ENCODE measurements around the gene GARS1.

Gene GARS1

DNA sequence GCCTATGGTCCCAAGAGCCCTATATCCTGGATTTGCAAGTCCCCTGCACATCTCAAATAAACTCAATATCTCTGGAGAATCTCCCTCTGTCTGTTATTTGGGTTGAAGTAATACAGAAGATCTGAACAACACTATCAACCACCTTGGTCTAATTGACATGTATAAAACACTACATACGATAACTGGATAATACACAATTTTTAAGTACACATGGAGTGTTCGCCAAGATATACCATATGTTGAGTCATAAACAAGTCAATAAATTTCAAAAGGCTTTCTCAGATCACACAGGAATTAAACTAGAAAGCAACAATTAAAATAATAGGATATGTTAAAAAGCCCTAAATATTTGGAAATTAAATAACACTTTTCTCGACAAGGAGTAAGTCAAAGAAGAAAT lies 5.6 kb upstream of the GARS1 start:
- Mint-ChIP-seq H3K27me3 (ENCODE audit: low read depth) (no peaks in the 10 kb centered on the region), H3K4me3 (no peak overlapping the region), H3K36me3 (ENCODE audit: low read depth) (peaks cover 32% of the 10 kb centered on the region), H3K4me1 (ENCODE audit: low read depth) (peaks cover 27% of the 10 kb centered on the region), H3K9me3 (peaks cover 5% of the 10 kb centered on the region), H3K27ac (no peak overlapping the region)
- no peak for DNase-seq (ENCODE audit: low spot score)

DNA sequence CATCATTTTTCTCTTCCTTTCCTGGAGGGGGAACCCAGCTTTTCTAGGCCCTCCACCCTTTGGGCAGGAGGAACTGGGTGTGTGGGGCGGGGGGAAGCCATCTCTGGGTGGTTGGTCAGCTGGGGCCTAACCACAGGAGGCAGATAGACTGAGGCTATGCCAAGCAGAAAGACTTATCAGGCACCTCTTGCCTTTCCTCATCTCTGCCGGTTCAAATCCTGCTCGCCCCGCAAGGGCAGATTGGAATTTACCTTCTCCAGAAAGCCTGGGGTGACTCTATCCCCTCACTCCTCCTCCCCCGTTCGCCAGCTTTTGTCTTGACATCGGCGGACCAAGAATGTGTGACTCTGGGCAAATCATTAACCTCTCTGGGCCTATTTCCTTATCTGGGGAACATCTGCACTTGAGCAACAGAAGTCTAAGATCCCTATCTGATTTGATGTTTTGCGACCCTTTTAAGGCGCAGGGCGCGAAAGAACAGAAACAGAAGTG lies 584 bp upstream of the GARS1 start:
- peak overlapping the region; percentile 100 for H3K4me3 Mint-ChIP-seq
- peaks cover 58% of the 10 kb centered on the region for H3K4me1 Mint-ChIP-seq (ENCODE audit: low read depth)
- peaks cover under 1% of the 10 kb centered on the region for H3K9me3 Mint-ChIP-seq
- H3K27ac Mint-ChIP-seq, result peak overlapping the region; percentile 100
- DNase-seq (ENCODE audit: low spot score), result peak; percentile 42
- peaks cover 33% of the 10 kb centered on the region for H3K36me3 Mint-ChIP-seq (ENCODE audit: low read depth)
- peaks cover 3% of the 10 kb centered on the region for H3K27me3 Mint-ChIP-seq (ENCODE audit: low read depth)

DNA sequence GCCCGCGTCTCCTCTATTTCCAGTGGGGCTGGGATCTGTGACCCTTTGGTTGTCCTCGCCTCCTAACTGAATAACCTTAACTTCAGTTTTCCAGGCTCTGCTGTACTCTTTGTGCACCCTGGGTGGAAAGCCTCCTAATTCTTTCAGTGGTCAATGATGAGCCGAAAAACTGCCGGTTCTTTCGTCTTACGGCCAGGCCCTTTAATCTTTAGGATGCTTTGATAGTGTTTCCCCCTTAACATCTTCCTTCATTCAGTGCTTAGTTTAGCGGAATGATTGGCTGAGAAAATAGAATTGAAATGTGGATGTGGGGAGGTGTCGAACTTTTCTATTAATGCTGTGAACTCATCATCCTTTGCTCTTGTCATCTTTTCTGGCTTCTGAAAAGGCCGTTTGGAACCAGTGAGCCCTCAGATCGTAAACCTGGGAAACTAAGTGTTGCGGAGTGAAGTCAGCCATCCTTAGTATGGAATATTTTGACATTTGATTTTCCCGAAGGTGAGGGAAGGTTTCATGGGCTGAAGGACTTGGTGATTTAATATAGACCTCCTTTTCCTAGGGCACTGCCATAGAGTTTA lies 847 bp downstream of the GARS1 start:
- peaks cover 3% of the 10 kb centered on the region for H3K27me3 Mint-ChIP-seq (ENCODE audit: low read depth)
- no peak for DNase-seq (ENCODE audit: low spot score)
- peak overlapping the region; percentile 100 for H3K27ac Mint-ChIP-seq
- H3K36me3 Mint-ChIP-seq (ENCODE audit: low read depth), result peaks cover 42% of the 10 kb centered on the region
- no peaks in the 10 kb centered on the region for H3K9me3 Mint-ChIP-seq
- H3K4me3 Mint-ChIP-seq, result peak overlapping the region; percentile 100
- peaks cover 59% of the 10 kb centered on the region for H3K4me1 Mint-ChIP-seq (ENCODE audit: low read depth)

DNA sequence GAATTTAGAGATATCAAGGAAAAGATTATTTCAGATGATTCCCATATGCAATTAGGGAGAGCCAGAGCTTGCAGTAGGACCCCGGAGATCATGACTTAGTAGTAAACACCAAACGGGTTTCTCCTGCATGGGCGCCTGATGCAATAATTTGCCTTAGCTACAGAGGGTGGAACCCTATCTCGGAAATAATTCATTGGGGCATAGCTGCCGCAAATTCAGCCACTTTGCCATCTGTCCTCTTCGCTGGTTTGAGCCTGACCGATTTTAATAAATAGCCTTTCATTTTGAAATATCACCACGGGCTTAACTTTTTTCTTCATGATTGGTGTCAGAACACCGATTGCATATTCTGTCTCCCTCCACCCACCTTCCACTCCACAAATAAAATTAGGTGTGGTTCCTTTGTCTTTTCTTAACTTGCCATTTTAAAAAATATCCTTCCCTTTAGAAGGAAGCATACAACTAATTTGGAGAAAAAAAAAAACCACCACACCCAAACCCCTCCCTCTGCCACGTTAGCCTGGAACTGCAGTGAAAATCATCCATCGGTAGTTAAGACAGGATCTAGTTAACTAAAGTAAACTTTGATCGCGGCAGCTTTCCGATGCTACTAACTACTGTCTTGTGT lies 1.4 kb downstream of the GARS1 start:
- H3K36me3 Mint-ChIP-seq (ENCODE audit: low read depth), result peaks cover 47% of the 10 kb centered on the region
- peak overlapping the region; percentile 100 for H3K4me3 Mint-ChIP-seq
- no peak for DNase-seq (ENCODE audit: low spot score)
- no peaks in the 10 kb centered on the region for H3K9me3 Mint-ChIP-seq
- H3K4me1 Mint-ChIP-seq (ENCODE audit: low read depth), result peaks cover 58% of the 10 kb centered on the region
- H3K27me3 Mint-ChIP-seq (ENCODE audit: low read depth), result peaks cover 3% of the 10 kb centered on the region
- H3K27ac Mint-ChIP-seq, result peak overlapping the region; percentile 100

DNA sequence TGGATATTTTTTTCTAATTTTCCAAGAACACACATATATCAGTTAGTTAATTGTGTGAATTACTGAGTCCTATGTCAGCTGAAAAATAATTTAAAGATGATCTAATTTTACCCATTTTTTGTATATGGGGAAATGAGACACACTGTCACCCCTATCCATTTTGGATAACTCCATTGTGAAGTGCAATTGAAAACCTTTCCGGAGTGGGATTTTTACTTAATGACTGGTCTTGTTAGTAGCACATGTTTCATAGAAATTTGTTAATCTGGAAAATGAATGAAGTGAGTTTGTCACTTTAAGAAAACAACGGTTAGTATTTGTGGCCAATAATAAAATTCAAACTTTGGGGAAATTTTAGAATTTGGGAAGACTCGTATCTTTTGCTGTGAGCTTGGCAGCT lies 2.0 kb downstream of the GARS1 start:
- peak overlapping the region; percentile 100 for H3K27ac Mint-ChIP-seq
- H3K36me3 Mint-ChIP-seq (ENCODE audit: low read depth), result peaks cover 51% of the 10 kb centered on the region

GRCh38 chr7:30598121-30598876 lies 3.6 kb downstream of the GARS1 start:
- H3K27ac Mint-ChIP-seq, result no peak overlapping the region
- no peaks in the 10 kb centered on the region for H3K9me3 Mint-ChIP-seq
- H3K27me3 Mint-ChIP-seq (ENCODE audit: low read depth), result peaks cover 3% of the 10 kb centered on the region
- DNase-seq (ENCODE audit: low spot score), result no peak
- H3K4me1 Mint-ChIP-seq (ENCODE audit: low read depth), result peaks cover 45% of the 10 kb centered on the region
- peaks cover 58% of the 10 kb centered on the region for H3K36me3 Mint-ChIP-seq (ENCODE audit: low read depth)
- H3K4me3 Mint-ChIP-seq, result no peak overlapping the region

More for the DNA sequence above, 2.0 kb downstream of the GARS1 start:
- Mint-ChIP-seq H3K27me3 (ENCODE audit: low read depth) (peaks cover 3% of the 10 kb centered on the region), H3K9me3 (no peaks in the 10 kb centered on the region), H3K4me1 (ENCODE audit: low read depth) (peaks cover 52% of the 10 kb centered on the region), H3K4me3 (peak overlapping the region; percentile 100)
- no peak for DNase-seq (ENCODE audit: low spot score)

DNA sequence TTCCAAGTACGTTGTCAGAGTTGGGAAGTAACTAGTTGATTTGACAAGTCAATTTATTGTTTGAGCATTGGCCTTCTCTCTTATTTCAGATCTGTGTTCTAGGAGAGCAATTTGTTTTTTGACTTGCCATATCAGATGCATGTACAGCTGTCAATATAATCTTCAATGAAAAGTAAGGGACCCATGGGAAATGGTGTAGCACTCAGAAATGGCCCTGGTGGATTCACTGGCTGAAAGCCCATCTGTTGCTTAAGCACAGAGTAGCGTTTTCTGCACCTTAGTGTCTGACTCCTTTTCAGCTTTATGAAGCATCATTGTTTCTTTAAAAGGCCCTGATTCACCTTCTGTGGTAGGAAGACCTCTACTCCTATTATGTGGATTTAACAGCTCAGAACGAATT lies 10.2 kb downstream of the GARS1 start:
- Mint-ChIP-seq H3K27ac (no peak overlapping the region), H3K9me3 (no peaks in the 10 kb centered on the region), H3K4me3 (no peak overlapping the region), H3K4me1 (ENCODE audit: low read depth) (peaks cover 24% of the 10 kb centered on the region), H3K27me3 (ENCODE audit: low read depth) (no peaks in the 10 kb centered on the region), H3K36me3 (ENCODE audit: low read depth) (peaks cover 77% of the 10 kb centered on the region)
- DNase-seq (ENCODE audit: low spot score), result no peak

GRCh38 chr7:30605832-30606231 lies 11.2 kb downstream of the GARS1 start:
- H3K9me3 Mint-ChIP-seq, result no peaks in the 10 kb centered on the region
- H3K27me3 Mint-ChIP-seq (ENCODE audit: low read depth), result no peaks in the 10 kb centered on the region
- peaks cover 28% of the 10 kb centered on the region for H3K4me1 Mint-ChIP-seq (ENCODE audit: low read depth)
- H3K4me3 Mint-ChIP-seq, result no peak overlapping the region
- DNase-seq (ENCODE audit: low spot score), result no peak
- H3K27ac Mint-ChIP-seq, result no peak overlapping the region
- peaks cover 74% of the 10 kb centered on the region for H3K36me3 Mint-ChIP-seq (ENCODE audit: low read depth)

GRCh38 chr7:30612658-30613265 lies 18.1 kb downstream of the GARS1 start:
- no peaks in the 10 kb centered on the region for H3K27me3 Mint-ChIP-seq (ENCODE audit: low read depth)
- peak overlapping the region; percentile 61 for H3K27ac Mint-ChIP-seq
- peaks cover 33% of the 10 kb centered on the region for H3K4me1 Mint-ChIP-seq (ENCODE audit: low read depth)
- H3K4me3 Mint-ChIP-seq, result no peak overlapping the region
- H3K9me3 Mint-ChIP-seq, result no peaks in the 10 kb centered on the region
- peak; percentile 33 for DNase-seq (ENCODE audit: low spot score)
- H3K36me3 Mint-ChIP-seq (ENCODE audit: low read depth), result peaks cover 84% of the 10 kb centered on the region

GRCh38 chr7:30613366-30614325 lies 19.0 kb downstream of the GARS1 start:
- Mint-ChIP-seq H3K9me3 (no peaks in the 10 kb centered on the region), H3K4me3 (no peak overlapping the region), H3K36me3 (ENCODE audit: low read depth) (peaks cover 83% of the 10 kb centered on the region), H3K27me3 (ENCODE audit: low read depth) (no peaks in the 10 kb centered on the region), H3K27ac (peak overlapping the region; percentile 26), H3K4me1 (ENCODE audit: low read depth) (peaks cover 28% of the 10 kb centered on the region)
- no peak for DNase-seq (ENCODE audit: low spot score)

GRCh38 chr7:30616318-30616717 lies 21.6 kb downstream of the GARS1 start:
- Mint-ChIP-seq H3K9me3 (no peaks in the 10 kb centered on the region), H3K4me1 (ENCODE audit: low read depth) (peaks cover 18% of the 10 kb centered on the region), H3K36me3 (ENCODE audit: low read depth) (peaks cover 69% of the 10 kb centered on the region), H3K27me3 (ENCODE audit: low read depth) (no peaks in the 10 kb centered on the region), H3K27ac (no peak overlapping the region), H3K4me3 (no peak overlapping the region)
- DNase-seq (ENCODE audit: low spot score), result no peak

DNA sequence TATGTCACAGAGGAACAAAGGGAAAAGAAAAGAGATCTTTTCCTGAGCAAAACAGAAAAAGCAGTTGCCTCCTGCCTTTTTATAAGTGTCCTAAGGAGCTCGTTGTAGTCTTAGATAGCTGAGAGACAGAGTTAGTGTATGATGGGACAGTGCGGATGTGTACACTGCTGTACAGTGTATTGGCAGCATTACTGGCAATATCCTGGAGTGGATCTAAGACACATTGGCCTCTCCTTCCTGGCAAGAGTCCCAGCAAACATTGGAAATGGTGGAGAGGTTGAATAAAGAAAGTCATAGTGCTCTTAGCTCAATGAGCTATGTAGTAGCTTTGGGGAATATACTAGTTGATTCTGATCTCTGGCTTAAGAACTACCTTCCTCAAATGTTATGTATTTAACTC lies 22.7 kb downstream of the GARS1 start:
- Mint-ChIP-seq H3K36me3 (ENCODE audit: low read depth) (peaks cover 72% of the 10 kb centered on the region), H3K27me3 (ENCODE audit: low read depth) (no peaks in the 10 kb centered on the region), H3K27ac (peak overlapping the region; percentile 14), H3K4me1 (ENCODE audit: low read depth) (peaks cover 19% of the 10 kb centered on the region), H3K4me3 (no peak overlapping the region), H3K9me3 (no peaks in the 10 kb centered on the region)
- no peak for DNase-seq (ENCODE audit: low spot score)

- H3K36me3 Mint-ChIP-seq (ENCODE audit: low read depth), result peaks cover 68% of the 10 kb centered on the region
- no peak overlapping the region for H3K4me3 Mint-ChIP-seq
- H3K27ac Mint-ChIP-seq, result no peak overlapping the region
- H3K4me1 Mint-ChIP-seq (ENCODE audit: low read depth), result peaks cover 12% of the 10 kb centered on the region
- H3K27me3 Mint-ChIP-seq (ENCODE audit: low read depth), result no peaks in the 10 kb centered on the region
- no peaks in the 10 kb centered on the region for H3K9me3 Mint-ChIP-seq
- DNase-seq (ENCODE audit: low spot score), result no peak
Observed at GRCh38 chr7:30618080-30618676, 23.5 kb downstream of the GARS1 start.

Data from T-helper 2 cell treated with Interferon-gamma antibody and Interleukin-4, amounts not matched to agents 5 μg/mL and 100 μg/mL, for 36 hours (primary cell).